GM21390 (cell line): ENCODE measurements around the gene MAP3K6.
"Not testable (repeated sequence)": the region's sequence is repeated elsewhere in the genome, so short reads cannot be mapped to it uniquely, and the experiment has no call there.

Experiments used
- ATAC-seq: cut with Tn5 transposase; IDR thresholded peaks from one replicate; pipeline ENCODE4 v1.9.1; 2021; ENCODE audit not compliant: unreplicated experiment

MAP3K6 gene

GRCh38 chr1:27395441-27396195 lies 28.9 kb upstream of the MAP3K6 start:
- ATAC-seq, result no peak

GRCh38 chr1:27394925-27395324 lies 28.2 kb upstream of the MAP3K6 start:
- ATAC-seq, result no peak

GRCh38 chr1:27394282-27394658 lies 27.5 kb upstream of the MAP3K6 start:
- no peak for ATAC-seq

GRCh38 chr1:27393641-27394281 lies 27.0 kb upstream of the MAP3K6 start:
- ATAC-seq, result no peak

- no peak for ATAC-seq
Observed at GRCh38 chr1:27392778-27393635, 26.2 kb upstream of the MAP3K6 start.

GRCh38 chr1:27392096-27392777 lies 25.5 kb upstream of the MAP3K6 start, which contains the start of gene GPR3:
Gene GPR3 (plus strand): TSS chr1:27392622. CDS start chr1:27393799, 1,177 bp downstream.
- peak; percentile 73 for ATAC-seq

- no peak for ATAC-seq
Observed at GRCh38 chr1:27391511-27392095, 24.8 kb upstream of the MAP3K6 start.

- no peak for ATAC-seq
Observed at GRCh38 chr1:27388337-27389005, 21.7 kb upstream of the MAP3K6 start.

- ATAC-seq, result not testable (repeated sequence)
Observed at GRCh38 chr1:27384797-27385196, 18.0 kb upstream of the MAP3K6 start.

GRCh38 chr1:27383661-27384060 lies 16.9 kb upstream of the MAP3K6 start:
- ATAC-seq, result no peak

- ATAC-seq, result no peak
Observed at GRCh38 chr1:27383039-27383605, 16.4 kb upstream of the MAP3K6 start, which contains the start of gene CD164L2. Gene CD164L2 (minus strand): TSS chr1:27383333. CDS start chr1:27383239, 94 bp downstream.

- no peak for ATAC-seq
Observed at GRCh38 chr1:27381969-27382762, 15.4 kb upstream of the MAP3K6 start.

- ATAC-seq, result no peak
Observed at GRCh38 chr1:27380766-27381733, 14.3 kb upstream of the MAP3K6 start.

GRCh38 chr1:27380224-27380623 lies 13.5 kb upstream of the MAP3K6 start:
- ATAC-seq, result no peak

- no peak for ATAC-seq
Observed at GRCh38 chr1:27379564-27380122, 12.9 kb upstream of the MAP3K6 start.

GRCh38 chr1:27377760-27378495 lies 11.2 kb upstream of the MAP3K6 start:
- no peak for ATAC-seq
